Measurements from ENCODE around the gene TRIM67.

GRCh38 chr1:231201375-231201978 lies 39.6 kb downstream of the TRIM67 start:
- TF ChIP-seq ZFP3 (CRISPR knock-in tag; IDR thresholded peaks at IDR 0.05) = no peak
- no peak for TF ChIP-seq SNAI2 (CRISPR knock-in tag; IDR thresholded peaks at IDR 0.05)
- no peak for TF ChIP-seq ESRRG (CRISPR knock-in tag; IDR thresholded peaks at IDR 0.05)
- no peak for TF ChIP-seq ZC3H10 (CRISPR knock-in tag; IDR thresholded peaks at IDR 0.05)
- TF ChIP-seq ARNTL (CRISPR knock-in tag; IDR thresholded peaks at IDR 0.05; ENCODE audit: borderline replicate concordance, low read depth) = no peak
- TF ChIP-seq PATZ1 (CRISPR knock-in tag; IDR thresholded peaks at IDR 0.05; ENCODE audit: borderline replicate concordance) = no peak
- TF ChIP-seq GLIS3 (CRISPR knock-in tag; IDR thresholded peaks at IDR 0.05) = no peak
- no peak for TF ChIP-seq TOX (CRISPR knock-in tag; IDR thresholded peaks at IDR 0.05; ENCODE audit: borderline replicate concordance)
- no peak for TF ChIP-seq ZNF8 (CRISPR knock-in tag; IDR thresholded peaks at IDR 0.05)
- no peak for TF ChIP-seq RARB (CRISPR knock-in tag; IDR thresholded peaks at IDR 0.05)

All from SK-N-SH treated with all-trans-retinoic acid at 6 μM for 48 hours (cell line).